Measurements from ENCODE around the gene TMEM31.

DNA sequence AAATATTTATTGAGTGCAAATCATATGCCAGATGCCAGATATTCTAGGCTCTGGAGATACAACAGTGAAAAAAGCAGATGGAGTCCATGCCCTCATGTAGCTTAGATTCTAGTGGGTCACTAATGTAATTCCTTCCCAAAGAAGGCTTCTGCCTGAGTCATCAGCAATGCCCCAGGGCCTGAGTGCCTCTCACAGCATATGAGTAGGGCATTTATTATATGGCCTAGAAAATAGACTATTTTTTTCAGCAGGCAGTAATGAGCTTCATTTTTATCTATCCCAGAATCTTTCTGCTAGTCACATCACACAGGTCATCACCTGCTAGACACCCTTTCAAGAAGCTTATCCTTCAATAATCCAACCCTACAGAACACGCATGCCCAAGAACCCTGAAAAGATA, 22.3 kb downstream of the TMEM31 start:
- TF ChIP-seq, protein P1, sequence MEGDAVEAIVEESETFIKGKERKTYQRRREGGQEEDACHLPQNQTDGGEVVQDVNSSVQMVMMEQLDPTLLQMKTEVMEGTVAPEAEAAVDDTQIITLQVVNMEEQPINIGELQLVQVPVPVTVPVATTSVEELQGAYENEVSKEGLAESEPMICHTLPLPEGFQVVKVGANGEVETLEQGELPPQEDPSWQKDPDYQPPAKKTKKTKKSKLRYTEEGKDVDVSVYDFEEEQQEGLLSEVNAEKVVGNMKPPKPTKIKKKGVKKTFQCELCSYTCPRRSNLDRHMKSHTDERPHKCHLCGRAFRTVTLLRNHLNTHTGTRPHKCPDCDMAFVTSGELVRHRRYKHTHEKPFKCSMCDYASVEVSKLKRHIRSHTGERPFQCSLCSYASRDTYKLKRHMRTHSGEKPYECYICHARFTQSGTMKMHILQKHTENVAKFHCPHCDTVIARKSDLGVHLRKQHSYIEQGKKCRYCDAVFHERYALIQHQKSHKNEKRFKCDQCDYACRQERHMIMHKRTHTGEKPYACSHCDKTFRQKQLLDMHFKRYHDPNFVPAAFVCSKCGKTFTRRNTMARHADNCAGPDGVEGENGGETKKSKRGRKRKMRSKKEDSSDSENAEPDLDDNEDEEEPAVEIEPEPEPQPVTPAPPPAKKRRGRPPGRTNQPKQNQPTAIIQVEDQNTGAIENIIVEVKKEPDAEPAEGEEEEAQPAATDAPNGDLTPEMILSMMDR (IDR thresholded peaks at IDR 0.05): no peak
- no peak for TF ChIP-seq POLR2AphosphoS5 (IDR thresholded peaks at IDR 0.05)

Measured in stomach (tissue), 4 donors.